ENCODE measurements around the gene SLC37A1. TPM values are rescaled to one million over a fixed set of nuclear protein-coding genes. Genes with fewer than 3 reads are reported as not detected.

The SLC37A1 gene
- total RNA-seq, 1 experiment from 2014 or later, result 15.0 TPM

DNA sequence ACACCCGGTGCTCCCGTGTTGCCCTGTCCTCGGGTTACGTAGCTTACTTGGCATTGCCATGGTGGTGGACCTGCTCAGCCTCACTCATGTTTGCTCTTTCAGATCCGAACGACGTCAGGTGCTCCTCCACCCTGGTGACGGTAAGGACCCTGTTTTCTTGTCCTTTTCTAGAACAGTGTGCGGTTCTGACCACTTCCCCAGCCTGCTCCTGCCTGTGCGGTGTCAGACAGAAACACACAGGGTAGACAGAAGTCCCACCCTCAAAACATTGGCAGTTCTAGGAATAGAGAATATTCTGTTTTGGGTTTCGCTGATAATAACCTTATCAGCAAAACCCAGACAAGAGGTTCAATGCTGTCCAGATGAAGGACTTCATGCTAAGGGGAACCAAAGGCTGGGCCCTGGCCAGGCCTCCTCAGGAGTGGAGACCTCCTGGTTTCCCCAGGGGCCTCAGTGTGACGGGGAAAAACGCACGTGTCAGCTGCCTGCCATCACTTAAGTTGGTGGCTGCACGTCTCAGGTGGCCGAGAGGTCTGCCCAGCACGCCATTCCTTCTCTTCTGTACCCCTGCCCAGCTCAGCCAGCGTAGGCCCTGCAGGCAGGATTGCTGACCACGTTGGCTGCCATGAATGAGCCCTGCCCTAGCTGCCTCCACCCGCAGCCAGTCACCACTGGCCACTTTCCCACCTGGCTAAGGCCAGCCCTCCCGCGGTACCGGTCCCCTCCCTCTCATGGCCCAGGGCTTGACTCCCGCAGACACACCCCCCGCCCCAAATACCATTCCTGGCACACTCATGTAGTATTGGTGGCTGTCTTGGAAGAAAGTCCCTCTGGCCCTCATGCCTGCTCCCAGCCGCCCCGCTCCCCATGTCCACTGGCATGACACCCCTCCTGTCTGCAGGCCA lies 33.6 kb downstream of the SLC37A1 start:
- intact Hi-C loops (cut with micrococcal nuclease), result no loop called here
- RAD21 ChIA-PET (ENCODE audit: low non-redundant PET in 1 of 2, low total read pairs in 2 of 2, uncharacterized antibody in 2 of 2, unreplicated experiment in 2 of 2), result no interaction called here
- ATAC-seq, result no peak

More for the DNA sequence above, 33.6 kb downstream of the SLC37A1 start:
- DNase-seq (ENCODE audit: low read depth, low spot score), result no peak
- Histone ChIP-seq H2AFZ (ENCODE audit: low read depth, low read length, poor library complexity, severe bottlenecking) (no peak overlapping the region), H3K4me3 (replicated peaks in 1 of 2; ENCODE audit: low read depth in 1 of 2, low read length in 2 of 2) (no peak overlapping the region), H3K79me2 (ENCODE audit: insufficient read depth, low read length) (no peaks in the 10 kb centered on the region), H3K27ac (ENCODE audit: low read depth, low read length) (no peak overlapping the region), H4K20me1 (ENCODE audit: insufficient read depth) (no peaks in the 10 kb centered on the region), H3K36me3 (ENCODE audit: control insufficient read depth in 1 of 2, insufficient read depth in 2 of 2, low read length in 2 of 2) (no peaks in the 10 kb centered on the region; a peak in 1 of 4 replicates), H3K9ac (ENCODE audit: low read length) (no peak overlapping the region), H3K4me2 (ENCODE audit: low read length) (no peak overlapping the region), H3K4me1 (ENCODE audit: control insufficient read depth in 1 of 2, insufficient read depth in 2 of 2, low read length in 2 of 2) (no peaks in the 10 kb centered on the region), H3K9me2 (ENCODE audit: insufficient read depth) (no peaks in the 10 kb centered on the region), H3K9me3 (ENCODE audit: control insufficient read depth in 1 of 2, insufficient read depth in 1 of 2, low read depth in 1 of 2, low read length in 2 of 2) (no peaks in the 10 kb centered on the region), H3K27me3 (ENCODE audit: insufficient read depth, low read length) (no peaks in the 10 kb centered on the region)
- ChIA-PET POLR2A (no interaction called here), CTCF (no interaction called here)
- TF ChIP-seq EZH2phosphoT487 (IDR thresholded peaks at IDR 0.05; ENCODE audit: borderline replicate concordance), result no peak
- no peak for TF ChIP-seq SP1 (IDR thresholded peaks at IDR 0.05; ENCODE audit: low read depth)
- no peak for TF ChIP-seq ZBTB33 (IDR thresholded peaks at IDR 0.05; ENCODE audit: extremely low read depth, insufficient replicate concordance, low read length)
- TF ChIP-seq POLR2AphosphoS5 (IDR thresholded peaks at IDR 0.05; ENCODE audit: low read depth, low read length), result no peak
- TF ChIP-seq EGR1 (IDR thresholded peaks at IDR 0.05; ENCODE audit: low read depth), result no peak
- TF ChIP-seq ZFX (IDR thresholded peaks at IDR 0.05), result no peak
- TF ChIP-seq TCF7L2 (IDR thresholded peaks at IDR 0.05; ENCODE audit: borderline replicate concordance, extremely low read depth, insufficient read depth, insufficient read length), result no peak
- TF ChIP-seq CBX3 (IDR thresholded peaks at IDR 0.05; ENCODE audit: low read depth), result no peak
- TF ChIP-seq ELF1 (IDR thresholded peaks at IDR 0.05; ENCODE audit: borderline replicate concordance, low read depth), result no peak
- TF ChIP-seq CTCF (IDR thresholded peaks at IDR 0.05 in 2 of 3, conservative IDR thresholded peaks at IDR 0.05 in 1 of 3; ENCODE audit: borderline replicate concordance in 1 of 3, insufficient read depth in 1 of 3, low read depth in 2 of 3, low read length in 2 of 3), result no peak
- TF ChIP-seq SIN3A (IDR thresholded peaks at IDR 0.05; ENCODE audit: low read depth), result no peak
- TF ChIP-seq POLR2A (IDR thresholded peaks at IDR 0.05; ENCODE audit: borderline replicate concordance, extremely low read depth, insufficient read depth, insufficient read length), result no peak
- no peak for TF ChIP-seq RAD21 (IDR thresholded peaks at IDR 0.05; ENCODE audit: low read depth)
- TF ChIP-seq, protein P1, sequence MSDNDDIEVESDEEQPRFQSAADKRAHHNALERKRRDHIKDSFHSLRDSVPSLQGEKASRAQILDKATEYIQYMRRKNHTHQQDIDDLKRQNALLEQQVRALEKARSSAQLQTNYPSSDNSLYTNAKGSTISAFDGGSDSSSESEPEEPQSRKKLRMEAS (IDR thresholded peaks at IDR 0.05), result no peak
- TF ChIP-seq ATF3 (IDR thresholded peaks at IDR 0.05), result no peak
- no peak for TF ChIP-seq YY1 (IDR thresholded peaks at IDR 0.05; ENCODE audit: extremely low read depth, insufficient replicate concordance, low read depth, low read length)
- TF ChIP-seq FOSL1 (IDR thresholded peaks at IDR 0.05; ENCODE audit: low read depth), result no peak
- BruUV-seq (replicated peaks), result no TSS peak

Data from HCT116 (cell line).